NCI-H510A treated with DMSO at 0.1 percent for 48 hours (cell line): ENCODE measurements around the gene CD81.

ENCODE experiments used
- DNase-seq: peaks from one replicate; lab custom pipeline; 2025; lab: John Stamatoyannopoulos, UW

CD81 gene

GRCh38 chr11:2439820-2440219 is 62.7 kb downstream of the CD81 start:
- no peak for DNase-seq

- DNase-seq, result no peak
Measured at GRCh38 chr11:2440646-2441045, 63.5 kb downstream of the CD81 start.

GRCh38 chr11:2441171-2441570 is 64.1 kb downstream of the CD81 start:
- no peak for DNase-seq

DNA sequence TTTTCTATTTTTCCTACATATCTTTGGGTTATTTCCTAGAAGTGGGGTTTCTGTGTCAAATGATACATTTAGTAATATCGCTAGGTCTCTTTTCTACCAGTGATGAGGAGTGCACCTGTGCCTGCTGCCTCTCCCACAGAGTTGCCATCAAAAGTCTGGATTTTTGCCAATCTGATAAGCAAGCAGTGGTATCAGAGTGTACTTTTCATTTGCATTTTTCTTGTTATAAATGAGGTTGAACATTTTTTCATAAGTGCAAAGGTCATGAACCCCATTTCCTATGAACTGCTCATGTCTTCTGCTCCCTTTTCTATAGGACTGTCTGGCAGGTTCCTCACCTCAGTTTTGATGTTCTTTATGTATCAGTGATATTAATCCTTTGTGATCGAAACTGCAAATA is 65.5 kb downstream of the CD81 start:
- DNase-seq, result no peak

DNA sequence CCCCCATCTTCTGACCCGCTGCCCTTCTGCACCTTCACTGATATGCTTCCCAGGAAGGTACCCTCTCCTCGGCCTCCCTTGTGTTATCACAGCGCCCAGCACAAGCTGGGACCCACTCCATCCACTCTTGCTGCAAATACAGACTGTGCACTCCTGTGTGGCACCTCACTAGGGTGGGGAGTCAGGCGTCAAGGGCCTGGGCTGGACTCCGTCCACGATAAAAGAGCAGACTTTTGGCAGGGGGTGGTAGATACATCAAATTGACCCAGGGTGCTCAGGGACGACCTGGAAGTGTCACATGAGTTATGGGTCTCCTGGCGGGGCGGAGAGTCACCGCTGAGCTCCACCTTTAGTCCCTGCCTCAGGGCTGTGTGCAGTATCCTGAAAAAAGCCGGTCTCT is 66.3 kb downstream of the CD81 start:
- no peak for DNase-seq

GRCh38 chr11:2443881-2444820 is 67.0 kb downstream of the CD81 start, which contains the start of gene TRPM5:
TSS of gene TRPM5 (minus strand) at chr11:2444514. CDS start at chr11:2423036, 21,478 bp downstream.
- DNase-seq, result no peak

- no peak for DNase-seq
Measured at GRCh38 chr11:2444821-2445745, 68.0 kb downstream of the CD81 start, which contains the start of gene KCNQ1. TSS of gene KCNQ1 (plus strand) at chr11:2445008. CDS start at chr11:2445099, 91 bp downstream.

DNA sequence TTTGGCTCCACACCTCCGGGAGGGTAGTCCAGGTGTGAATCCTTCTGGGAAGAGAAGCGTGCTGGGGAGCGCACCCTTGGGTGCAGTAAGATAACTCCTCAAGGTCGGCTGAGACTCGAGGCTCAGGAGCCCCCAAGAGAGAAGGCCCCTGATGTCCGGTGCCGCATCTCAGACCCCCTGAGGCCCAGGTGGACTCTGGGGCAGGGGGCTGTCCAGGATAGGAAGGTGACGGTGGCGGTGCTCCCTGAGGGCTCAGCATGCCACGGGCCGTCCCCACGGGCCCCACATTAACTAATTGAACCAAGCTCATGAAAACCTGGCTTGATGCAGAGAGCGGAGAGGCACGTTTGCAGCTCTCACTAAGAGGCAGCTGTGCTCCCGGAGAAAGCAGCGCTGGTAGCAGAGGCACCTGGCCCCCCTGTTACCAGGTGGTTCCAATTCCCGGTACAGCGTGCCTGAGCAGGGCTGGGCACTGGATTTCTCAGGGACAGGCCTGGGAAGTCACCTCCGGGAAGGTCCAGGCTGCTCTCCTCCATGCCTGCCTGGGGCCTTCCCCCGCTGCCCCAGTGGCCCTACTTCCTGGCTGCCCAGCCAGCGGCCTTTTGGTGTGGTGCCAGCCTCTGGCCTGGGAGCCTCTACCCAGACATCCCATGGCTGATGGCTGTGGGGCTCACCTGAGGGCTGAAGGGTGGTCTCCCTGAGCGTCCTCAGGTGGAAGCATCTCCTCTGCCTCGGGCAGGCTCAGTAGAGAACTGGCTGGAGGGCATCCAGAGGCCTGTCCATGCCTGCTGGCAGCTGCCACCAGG is 68.8 kb downstream of the CD81 start:
- DNase-seq, result no peak

DNA sequence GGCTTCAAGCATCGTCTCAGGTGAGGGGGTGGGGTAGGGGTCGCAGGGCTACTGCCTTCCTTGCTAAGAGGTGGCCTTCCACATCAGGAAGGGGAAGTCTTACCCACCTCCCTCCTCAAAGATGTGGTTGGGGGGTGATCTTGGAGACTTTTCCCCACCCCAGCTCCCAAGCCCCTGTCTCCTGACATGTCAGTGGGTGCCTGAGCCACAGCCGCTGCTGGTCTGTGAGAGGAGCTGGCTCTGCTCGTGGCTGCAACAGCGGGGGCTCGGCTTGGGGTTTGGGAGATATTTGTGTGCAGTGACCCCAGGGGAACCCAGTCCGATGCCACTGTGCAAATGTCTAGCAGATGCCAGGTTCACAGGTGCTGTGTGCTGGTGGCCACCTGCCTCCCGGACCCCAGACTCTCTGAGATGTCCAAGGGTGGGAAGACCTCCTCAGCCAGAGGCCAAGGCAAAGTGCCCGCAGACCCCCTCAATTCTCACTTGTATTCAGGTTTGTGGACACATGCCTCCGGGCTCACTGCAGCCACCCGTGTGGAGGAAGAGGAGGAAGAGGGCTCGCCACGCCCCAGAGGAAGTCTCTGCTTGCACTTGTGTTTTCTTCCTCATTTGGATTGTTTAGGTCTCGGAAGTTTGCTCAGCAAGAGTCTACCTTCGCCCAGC is 69.6 kb downstream of the CD81 start:
- no peak for DNase-seq
